GM12878 (cell line): ENCODE data around the gene NLE1. TPM values are rescaled to one million over a fixed set of nuclear protein-coding genes. Genes with fewer than 3 reads are reported as not detected.

ENCODE experiments used
- ATAC-seq: fragments of 200-7000 bp; cut with Tn5 transposase; 3 replicates; pipeline ENCODE4 v1.9.1; 2020; ENCODE audit warnings: mild to moderate bottlenecking, moderate library complexity
- BruUV-seq: library from RNA; stranded (reverse); fragments of 400-500 nt; replicated peaks from 2 replicates; lab custom pipeline; 2021; lab: Mats Ljungman, UMichigan
- CTCF ChIA-PET: fragments of 300-600 bp; sonication (Branson Sonifier 250); formaldehyde crosslinking; extraction: SDS; loops from one replicate; lab custom pipeline; 2021; ENCODE audit warnings: inconsistent platforms; lab: Yijun Ruan, JAX
- POLR2A ChIA-PET: fragments of 350-600 bp; formaldehyde crosslinking; extraction: SDS; loops from one replicate; lab custom pipeline; 2021; ENCODE audit warnings: inconsistent platforms; lab: Charles Lee
- RAD21 ChIA-PET: fragments of 300-600 bp; sonication (Branson Sonifier 250); formaldehyde crosslinking; loops from one replicate; lab custom pipeline; 2023; ENCODE audit warnings: antibody characterized with exemption; ENCODE audit not compliant: unreplicated experiment; lab: Charles Lee
- SMC1A ChIA-PET: fragments of 300-600 bp; sonication (Branson Sonifier 250); formaldehyde crosslinking; loops from one replicate; lab custom pipeline; 2023; ENCODE audit not compliant: unreplicated experiment, uncharacterized antibody; lab: Charles Lee
- DNase-seq: peaks from one replicate; pipeline ENCODE4 v3.0.0-alpha.2; 2011; ENCODE audit warnings: low read depth, low spot score
- FAIRE-seq: peaks from 3 replicates; lab custom pipeline; 2011; peaks lifted over from hg19 to GRCh38; lab: Jason Lieb, UNC
- H2AFZ ChIP-seq: 2 replicates; pipeline ENCODE4 v1.6.0; 2011; ENCODE audit warnings: low read depth, low read length, control low read depth; ENCODE audit not compliant: control insufficient read depth
- H3K27ac ChIP-seq: 2 replicates; pipeline ENCODE4 v1.5.1; 2011; ENCODE audit warnings: control low read depth; ENCODE audit not compliant: control insufficient read depth, insufficient read depth
- H3K27me3 ChIP-seq, 2 experiments: replicated peaks in 1 of 2; 2 replicates each; pipeline versions ENCODE4 v1.6.0 to v1.6.1; 2011; ENCODE audit warnings: low read length in 1 of 2; ENCODE audit not compliant: control insufficient read depth in 2 of 2, insufficient read depth in 2 of 2
- H3K36me3 ChIP-seq, 2 experiments: 2 replicates each; pipeline ENCODE4 v1.5.1; 2011; ENCODE audit warnings: low read length in 1 of 2; ENCODE audit not compliant: control insufficient read depth in 2 of 2, insufficient read depth in 2 of 2
- H3K4me1 ChIP-seq: 2 replicates; pipeline ENCODE4 v1.6.1; 2011; ENCODE audit warnings: mild to moderate bottlenecking, low read length, moderate library complexity, mixed read lengths; ENCODE audit not compliant: control insufficient read depth, insufficient read depth
- H3K4me2 ChIP-seq: 2 replicates; pipeline ENCODE4 v1.6.0; 2011; ENCODE audit warnings: control low read depth; ENCODE audit not compliant: control insufficient read depth, insufficient read depth
- H3K4me3 ChIP-seq: fragments of 200-600 bp; sonication (generic); 2 replicates; pipeline ENCODE4 v1.5.1; 2016
- H3K79me2 ChIP-seq: 2 replicates; pipeline ENCODE4 v1.6.0; 2011; ENCODE audit warnings: low read length; ENCODE audit not compliant: control insufficient read depth, insufficient read depth
- H3K9ac ChIP-seq: 2 replicates; pipeline ENCODE4 v1.8.0; 2011; ENCODE audit warnings: low read length, control low read depth, mixed read lengths; ENCODE audit not compliant: control insufficient read depth, insufficient read depth
- H3K9me3 ChIP-seq: replicated peaks from 3 replicates; pipeline ENCODE4 v1.5.1; 2011; ENCODE audit warnings: mild to moderate bottlenecking, low read length; ENCODE audit not compliant: control insufficient read depth, insufficient read depth
- H4K20me1 ChIP-seq: 2 replicates; pipeline ENCODE4 v1.6.0; 2011; ENCODE audit not compliant: control insufficient read depth, insufficient read depth
- ATF7 ChIP-seq: fragments of 450-650 bp; IDR thresholded peaks from 2 replicates; pipeline ENCODE4 v1.6.1; 2016; ENCODE audit warnings: low read depth, mild to moderate bottlenecking
- GATAD2B ChIP-seq: fragments of 450-650 bp; conservative IDR thresholded peaks from 2 replicates; pipeline ENCODE4 v1.6.1; 2017; ENCODE audit warnings: low read depth, mild to moderate bottlenecking, moderate library complexity
- MEF2B ChIP-seq: fragments of 450-650 bp; IDR thresholded peaks from 2 replicates; pipeline ENCODE4 v1.6.1; 2018; ENCODE audit warnings: mild to moderate bottlenecking, moderate library complexity; ENCODE audit not compliant: partially characterized antibody, poor library complexity, severe bottlenecking
- RAD21 ChIP-seq: IDR thresholded peaks from 2 replicates; pipeline ENCODE4 v1.6.1; 2011; ENCODE audit warnings: mild to moderate bottlenecking, low read depth, low read length, moderate library complexity; ENCODE audit not compliant: insufficient read depth
- TAF1 ChIP-seq: IDR thresholded peaks from 2 replicates; pipeline ENCODE4 v1.6.1; 2011; ENCODE audit warnings: mild to moderate bottlenecking, low read depth, low read length, borderline replicate concordance
- WGBS: methylation state at CpG from one replicate; pipeline ENCODE4 v1.1.6; 2016; ENCODE audit warnings: low lambda C conversion rate; ENCODE audit not compliant: insufficient replicate concordance, insufficient coverage; ENCODE audit errors: missing lambda C conversion rate; 5-methylcytosine and 5-hydroxymethylcytosine counted together
- in situ Hi-C: fragments of 300-500 bp; cut with MboI; formaldehyde crosslinking; loops from 9 replicates; pipeline ENCODE4 v1.14.3; 2018; ENCODE audit warnings: mixed read lengths
- intact Hi-C: fragments of 100-400 bp; cut with micrococcal nuclease; formaldehyde crosslinking; loops from one replicate; pipeline ENCODE4 v1.14.2; 2022; ENCODE audit not compliant: unreplicated experiment
- polyA plus RNA-seq, 11 experiments: library from polyadenylated mRNA; depleted of rRNA in 4 of 11; unstranded in 6 of 11; stranded (reverse) in 5 of 11; fragments of >200 nt; fragmentation: Nextera tagmentation in 4 of 11; fragmentation: Illumina TruSeq in 1 of 11; extraction: Ambion mirVana in 4 of 11; extraction: Trizol in 1 of 11; gene quantifications; 1 replicate in 1 of 11; 2 replicates in 10 of 11; pipeline versions ENCODE4 v1.2.1 to v1.2.3, GENCODE V29; 2011 to 2016; ENCODE audit warnings: inconsistent platforms in 2 of 11, missing spikeins in 2 of 11, low read depth in 1 of 11
- total RNA-seq, 4 experiments: library from RNA; depleted of rRNA in 3 of 4; stranded (reverse); fragments of >200 nt in 3 of 4; fragmentation: Illumina TruSeq in 1 of 4; extraction: Trizol in 1 of 4; gene quantifications; 2 replicates each; pipeline versions ENCODE4 v1.2.1 to v1.2.3, GENCODE V29; 2013 to 2021
- TF ChIP-seq, protein P1 (sequence below): IDR thresholded peaks from 2 replicates; pipeline ENCODE4 v1.6.1; 2012; ENCODE audit warnings: mild to moderate bottlenecking, low read depth, low read length
- TF ChIP-seq, protein P2 (sequence below): fragments of 450-650 bp; formaldehyde crosslinking; IDR thresholded peaks from 2 replicates; pipeline ENCODE4 v1.4.0; 2020; ENCODE audit warnings: mild to moderate bottlenecking, moderate library complexity
- TF ChIP-seq, protein P3 (sequence below): IDR thresholded peaks from 2 replicates; pipeline ENCODE4 v1.6.1; 2011; ENCODE audit warnings: low read depth, mild to moderate bottlenecking, low read length, moderate library complexity, borderline replicate concordance; ENCODE audit errors: extremely low read depth

NLE1 gene
- total and polyA plus RNA-seq, 10 of the 15 experiments (the other 5 are each of a cell fraction or from before 2014, with no cell fraction given): 2.4 to 33.5 (median 17.6) TPM

DNA sequence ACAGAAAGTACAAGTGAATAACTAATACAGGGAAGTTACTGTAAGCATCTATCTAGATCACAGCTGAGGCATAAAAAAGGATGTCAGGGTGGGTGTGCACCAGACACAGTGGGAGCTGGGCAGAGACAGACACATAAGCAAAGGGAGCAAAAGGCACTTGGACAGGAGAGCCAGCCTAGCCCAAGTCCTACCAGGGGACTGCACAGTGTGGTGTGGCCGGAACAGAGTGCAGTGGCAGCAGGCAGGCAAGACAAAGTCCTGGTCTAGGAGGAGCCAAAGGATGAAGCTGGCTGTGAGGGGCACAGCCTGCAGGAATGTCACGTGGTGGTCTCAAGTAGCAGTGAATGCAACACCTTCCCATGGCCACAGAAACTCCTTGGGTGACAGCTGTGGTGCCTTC lies 44.3 kb downstream of the NLE1 start:
- FAIRE-seq (no peak), DNase-seq (no peak), ATAC-seq (no peak)
- Histone ChIP-seq H3K4me3 (no peak overlapping the region), H3K36me3 (peaks cover 6 to 18% of the 10 kb centered on the region in 2 experiments), H3K4me2 (no peak overlapping the region), H3K27ac (no peak overlapping the region), H4K20me1 (no peaks in the 10 kb centered on the region), H2AFZ (no peak overlapping the region), H3K9me3 (no peaks in the 10 kb centered on the region), H3K79me2 (no peaks in the 10 kb centered on the region), H3K4me1 (no peaks in the 10 kb centered on the region), H3K9ac (no peak overlapping the region), H3K27me3 (no peaks in the 10 kb centered on the region)
- BruUV-seq: no TSS peak
- 94% methylated on average over 2 of the region's 2 CpGs for WGBS
- intact Hi-C loops (no loop called here), in situ Hi-C loops (no loop called here)
- ChIA-PET POLR2A (no interaction called here), CTCF (interaction anchor here (1.0 kb wide), 1 partner anchor 114 kb away, joined by 4 read pairs; no protein-coding TSS in a partner anchor), SMC1A (no interaction called here), RAD21 (no interaction called here)
- TF ChIP-seq, protein P1, sequence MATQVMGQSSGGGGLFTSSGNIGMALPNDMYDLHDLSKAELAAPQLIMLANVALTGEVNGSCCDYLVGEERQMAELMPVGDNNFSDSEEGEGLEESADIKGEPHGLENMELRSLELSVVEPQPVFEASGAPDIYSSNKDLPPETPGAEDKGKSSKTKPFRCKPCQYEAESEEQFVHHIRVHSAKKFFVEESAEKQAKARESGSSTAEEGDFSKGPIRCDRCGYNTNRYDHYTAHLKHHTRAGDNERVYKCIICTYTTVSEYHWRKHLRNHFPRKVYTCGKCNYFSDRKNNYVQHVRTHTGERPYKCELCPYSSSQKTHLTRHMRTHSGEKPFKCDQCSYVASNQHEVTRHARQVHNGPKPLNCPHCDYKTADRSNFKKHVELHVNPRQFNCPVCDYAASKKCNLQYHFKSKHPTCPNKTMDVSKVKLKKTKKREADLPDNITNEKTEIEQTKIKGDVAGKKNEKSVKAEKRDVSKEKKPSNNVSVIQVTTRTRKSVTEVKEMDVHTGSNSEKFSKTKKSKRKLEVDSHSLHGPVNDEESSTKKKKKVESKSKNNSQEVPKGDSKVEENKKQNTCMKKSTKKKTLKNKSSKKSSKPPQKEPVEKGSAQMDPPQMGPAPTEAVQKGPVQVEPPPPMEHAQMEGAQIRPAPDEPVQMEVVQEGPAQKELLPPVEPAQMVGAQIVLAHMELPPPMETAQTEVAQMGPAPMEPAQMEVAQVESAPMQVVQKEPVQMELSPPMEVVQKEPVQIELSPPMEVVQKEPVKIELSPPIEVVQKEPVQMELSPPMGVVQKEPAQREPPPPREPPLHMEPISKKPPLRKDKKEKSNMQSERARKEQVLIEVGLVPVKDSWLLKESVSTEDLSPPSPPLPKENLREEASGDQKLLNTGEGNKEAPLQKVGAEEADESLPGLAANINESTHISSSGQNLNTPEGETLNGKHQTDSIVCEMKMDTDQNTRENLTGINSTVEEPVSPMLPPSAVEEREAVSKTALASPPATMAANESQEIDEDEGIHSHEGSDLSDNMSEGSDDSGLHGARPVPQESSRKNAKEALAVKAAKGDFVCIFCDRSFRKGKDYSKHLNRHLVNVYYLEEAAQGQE: no peak

DNA sequence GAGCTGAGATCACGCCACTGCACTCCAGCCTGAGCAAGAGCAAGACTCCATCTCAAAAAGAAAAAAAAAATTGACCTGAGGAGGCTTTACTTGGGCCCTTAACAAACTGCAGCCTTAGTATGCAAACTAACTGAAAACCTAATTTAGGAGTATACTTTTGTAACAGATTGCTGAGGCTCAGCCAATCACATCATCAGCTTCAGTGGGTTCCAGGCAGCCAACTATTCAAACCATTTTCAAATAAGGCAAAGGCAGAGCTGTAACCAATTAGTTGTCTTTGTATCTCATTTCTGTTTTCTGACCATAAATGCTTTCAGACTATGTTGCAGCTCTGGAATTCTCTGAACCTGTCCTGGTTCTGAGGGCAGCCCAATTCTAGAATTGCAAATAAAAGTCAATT lies 46.4 kb downstream of the NLE1 start:
- DNase-seq (no peak), FAIRE-seq (no peak), ATAC-seq (no peak)
- CTCF ChIA-PET: interaction anchor here (1.0 kb wide), 1 partner anchor 23 kb away, joined by 3 read pairs; no protein-coding TSS in a partner anchor
- no peak overlapping the region for H3K9ac ChIP-seq
- no peaks in the 10 kb centered on the region for H3K79me2 ChIP-seq
- H3K27me3 ChIP-seq: no peaks in the 10 kb centered on the region
- 100% methylated on average over 1 of the region's 1 CpG for WGBS
- H4K20me1 ChIP-seq: no peaks in the 10 kb centered on the region
- no peaks in the 10 kb centered on the region for H3K9me3 ChIP-seq
- H2AFZ ChIP-seq: no peak overlapping the region
- SMC1A ChIA-PET: interaction anchor here (0.7 kb wide), 1 partner anchor 87 kb away, joined by 3 read pairs; no protein-coding TSS in a partner anchor
- BruUV-seq: no TSS peak
- H3K4me3 ChIP-seq: no peak overlapping the region
- intact Hi-C loops: no loop called here
- in situ Hi-C loops: no loop called here
- POLR2A ChIA-PET: no interaction called here
- no peaks in the 10 kb centered on the region for H3K4me1 ChIP-seq
- H3K36me3 ChIP-seq: peaks cover 6 to 12% of the 10 kb centered on the region in 2 experiments
- no peak overlapping the region for H3K4me2 ChIP-seq
- H3K27ac ChIP-seq: no peak overlapping the region
- RAD21 ChIA-PET: interaction anchor here (0.6 kb wide), 1 partner anchor 100 kb away, joined by 6 read pairs; no protein-coding TSS in a partner anchor
- TF ChIP-seq ATF7: no peak
- TF ChIP-seq MEF2B: no peak
- no peak for TF ChIP-seq RAD21
- TF ChIP-seq TAF1: no peak
- no peak for TF ChIP-seq GATAD2B
- TF ChIP-seq, protein P2, sequence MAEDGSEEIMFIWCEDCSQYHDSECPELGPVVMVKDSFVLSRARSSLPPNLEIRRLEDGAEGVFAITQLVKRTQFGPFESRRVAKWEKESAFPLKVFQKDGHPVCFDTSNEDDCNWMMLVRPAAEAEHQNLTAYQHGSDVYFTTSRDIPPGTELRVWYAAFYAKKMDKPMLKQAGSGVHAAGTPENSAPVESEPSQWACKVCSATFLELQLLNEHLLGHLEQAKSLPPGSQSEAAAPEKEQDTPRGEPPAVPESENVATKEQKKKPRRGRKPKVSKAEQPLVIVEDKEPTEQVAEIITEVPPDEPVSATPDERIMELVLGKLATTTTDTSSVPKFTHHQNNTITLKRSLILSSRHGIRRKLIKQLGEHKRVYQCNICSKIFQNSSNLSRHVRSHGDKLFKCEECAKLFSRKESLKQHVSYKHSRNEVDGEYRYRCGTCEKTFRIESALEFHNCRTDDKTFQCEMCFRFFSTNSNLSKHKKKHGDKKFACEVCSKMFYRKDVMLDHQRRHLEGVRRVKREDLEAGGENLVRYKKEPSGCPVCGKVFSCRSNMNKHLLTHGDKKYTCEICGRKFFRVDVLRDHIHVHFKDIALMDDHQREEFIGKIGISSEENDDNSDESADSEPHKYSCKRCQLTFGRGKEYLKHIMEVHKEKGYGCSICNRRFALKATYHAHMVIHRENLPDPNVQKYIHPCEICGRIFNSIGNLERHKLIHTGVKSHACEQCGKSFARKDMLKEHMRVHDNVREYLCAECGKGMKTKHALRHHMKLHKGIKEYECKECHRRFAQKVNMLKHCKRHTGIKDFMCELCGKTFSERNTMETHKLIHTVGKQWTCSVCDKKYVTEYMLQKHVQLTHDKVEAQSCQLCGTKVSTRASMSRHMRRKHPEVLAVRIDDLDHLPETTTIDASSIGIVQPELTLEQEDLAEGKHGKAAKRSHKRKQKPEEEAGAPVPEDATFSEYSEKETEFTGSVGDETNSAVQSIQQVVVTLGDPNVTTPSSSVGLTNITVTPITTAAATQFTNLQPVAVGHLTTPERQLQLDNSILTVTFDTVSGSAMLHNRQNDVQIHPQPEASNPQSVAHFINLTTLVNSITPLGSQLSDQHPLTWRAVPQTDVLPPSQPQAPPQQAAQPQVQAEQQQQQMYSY (CRISPR knock-in tag): no peak
- TF ChIP-seq, protein P3, sequence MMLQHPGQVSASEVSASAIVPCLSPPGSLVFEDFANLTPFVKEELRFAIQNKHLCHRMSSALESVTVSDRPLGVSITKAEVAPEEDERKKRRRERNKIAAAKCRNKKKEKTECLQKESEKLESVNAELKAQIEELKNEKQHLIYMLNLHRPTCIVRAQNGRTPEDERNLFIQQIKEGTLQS: no peak
